ELF-1 (cell line): Measurements from ENCODE around the gene EGFR.

Experiments used
- DNase-seq: peaks from one replicate; pipeline ENCODE4 v3.0.0-alpha.2; 2016; ENCODE audit warnings: low read depth, low spot score

EGFR gene

GRCh38 chr7:55171157-55171556 lies 152.3 kb downstream of the EGFR start:
- DNase-seq = no peak

DNA sequence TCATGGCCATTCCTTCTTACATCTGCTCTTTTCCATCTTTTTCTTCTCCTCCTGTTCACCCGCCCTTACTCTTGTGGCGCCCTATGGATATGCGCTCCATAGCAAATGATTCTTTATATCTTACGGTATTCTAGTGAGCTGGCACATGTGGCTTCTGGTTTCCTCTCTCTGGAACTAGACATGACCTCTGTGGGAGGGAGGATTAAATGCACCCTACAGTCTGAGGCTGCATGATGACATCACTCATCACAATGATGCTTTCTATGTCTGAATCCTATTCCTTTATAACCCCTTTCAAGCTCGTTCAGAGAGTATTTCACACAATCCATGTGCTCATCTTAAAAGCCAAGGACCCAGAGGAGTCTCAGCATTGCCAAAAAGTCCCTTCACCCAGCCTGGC lies 153.3 kb downstream of the EGFR start:
- no peak for DNase-seq

DNA sequence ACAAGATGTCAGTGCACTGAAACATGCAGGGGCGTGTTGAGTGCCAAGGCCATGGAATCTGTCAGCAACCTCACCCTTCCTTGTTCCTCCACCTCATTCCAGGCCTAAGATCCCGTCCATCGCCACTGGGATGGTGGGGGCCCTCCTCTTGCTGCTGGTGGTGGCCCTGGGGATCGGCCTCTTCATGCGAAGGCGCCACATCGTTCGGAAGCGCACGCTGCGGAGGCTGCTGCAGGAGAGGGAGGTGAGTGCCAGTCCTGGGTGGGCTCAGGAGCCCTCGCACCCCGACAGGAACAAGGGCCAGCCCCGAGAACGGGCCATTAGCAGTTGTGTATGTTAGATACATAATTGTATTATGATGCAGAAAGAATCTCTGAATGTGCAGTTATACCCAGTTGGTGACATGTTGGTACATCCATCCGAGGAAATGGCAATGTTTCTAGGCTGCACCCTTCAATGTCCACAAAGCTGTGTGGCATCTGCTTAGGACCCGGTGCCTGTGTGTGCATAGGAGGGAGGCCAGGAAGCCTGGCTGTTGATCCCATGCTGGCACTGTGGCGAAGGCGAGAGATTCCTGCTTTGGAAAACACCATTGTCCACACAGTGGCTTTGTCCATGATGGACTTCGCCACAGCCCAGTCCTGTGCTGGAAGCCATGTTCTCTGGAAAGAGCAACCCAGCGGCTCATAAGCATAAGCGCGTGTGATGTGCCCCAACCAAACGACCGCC lies 154.2 kb downstream of the EGFR start:
- no peak for DNase-seq

DNA sequence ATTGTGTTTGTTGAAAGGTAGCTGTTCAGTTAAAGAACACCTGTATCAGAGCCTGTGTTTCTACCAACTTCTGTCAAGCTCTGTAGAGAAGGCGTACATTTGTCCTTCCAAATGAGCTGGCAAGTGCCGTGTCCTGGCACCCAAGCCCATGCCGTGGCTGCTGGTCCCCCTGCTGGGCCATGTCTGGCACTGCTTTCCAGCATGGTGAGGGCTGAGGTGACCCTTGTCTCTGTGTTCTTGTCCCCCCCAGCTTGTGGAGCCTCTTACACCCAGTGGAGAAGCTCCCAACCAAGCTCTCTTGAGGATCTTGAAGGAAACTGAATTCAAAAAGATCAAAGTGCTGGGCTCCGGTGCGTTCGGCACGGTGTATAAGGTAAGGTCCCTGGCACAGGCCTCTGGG lies 154.9 kb downstream of the EGFR start:
- no peak for DNase-seq

DNA sequence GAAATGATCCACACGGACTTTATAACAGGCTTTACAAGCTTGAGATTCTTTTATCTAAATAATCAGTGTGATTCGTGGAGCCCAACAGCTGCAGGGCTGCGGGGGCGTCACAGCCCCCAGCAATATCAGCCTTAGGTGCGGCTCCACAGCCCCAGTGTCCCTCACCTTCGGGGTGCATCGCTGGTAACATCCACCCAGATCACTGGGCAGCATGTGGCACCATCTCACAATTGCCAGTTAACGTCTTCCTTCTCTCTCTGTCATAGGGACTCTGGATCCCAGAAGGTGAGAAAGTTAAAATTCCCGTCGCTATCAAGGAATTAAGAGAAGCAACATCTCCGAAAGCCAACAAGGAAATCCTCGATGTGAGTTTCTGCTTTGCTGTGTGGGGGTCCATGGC lies 155.6 kb downstream of the EGFR start:
- no peak for DNase-seq

DNA sequence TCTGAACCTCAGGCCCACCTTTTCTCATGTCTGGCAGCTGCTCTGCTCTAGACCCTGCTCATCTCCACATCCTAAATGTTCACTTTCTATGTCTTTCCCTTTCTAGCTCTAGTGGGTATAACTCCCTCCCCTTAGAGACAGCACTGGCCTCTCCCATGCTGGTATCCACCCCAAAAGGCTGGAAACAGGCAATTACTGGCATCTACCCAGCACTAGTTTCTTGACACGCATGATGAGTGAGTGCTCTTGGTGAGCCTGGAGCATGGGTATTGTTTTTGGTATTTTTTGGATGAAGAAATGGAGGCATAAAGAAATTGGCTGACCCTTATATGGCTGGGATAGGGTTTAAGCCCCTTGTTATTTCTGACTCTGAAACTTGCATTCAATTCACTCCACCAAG lies 156.0 kb downstream of the EGFR start:
- no peak for DNase-seq

DNA sequence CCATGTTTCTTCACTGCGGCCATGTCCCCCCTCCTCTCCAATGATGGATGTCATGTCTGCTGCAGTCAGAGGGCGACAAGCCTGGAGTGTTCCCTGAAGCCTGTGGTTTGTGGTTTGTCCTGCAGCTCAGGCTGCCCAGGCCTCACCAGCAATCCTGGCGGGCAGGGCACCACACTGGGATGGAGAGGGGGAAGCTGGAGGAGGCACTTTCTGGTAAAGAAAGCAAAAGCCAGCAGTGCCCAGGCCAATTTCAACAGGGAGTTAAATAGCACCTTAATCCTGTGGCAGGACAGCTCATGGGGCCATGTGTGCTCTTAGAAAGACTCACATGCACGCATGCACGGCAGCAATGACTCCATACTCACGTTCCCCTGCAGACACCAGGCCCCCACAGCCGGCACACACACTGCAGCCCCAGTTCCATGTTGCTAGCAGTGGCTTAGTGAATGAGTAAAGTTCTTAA lies 158.3 kb downstream of the EGFR start:
- DNase-seq = no peak

- DNase-seq = no peak
These were observed 158.9 kb downstream of the EGFR start for GRCh38 chr7:55177589-55178261.

- no peak for DNase-seq
These were observed 159.6 kb downstream of the EGFR start for GRCh38 chr7:55178292-55178862.

- peak; percentile 57 for DNase-seq
These were observed 160.3 kb downstream of the EGFR start for GRCh38 chr7:55178863-55179773.

- DNase-seq = no peak
These were observed 161.3 kb downstream of the EGFR start for GRCh38 chr7:55179931-55180682.

DNA sequence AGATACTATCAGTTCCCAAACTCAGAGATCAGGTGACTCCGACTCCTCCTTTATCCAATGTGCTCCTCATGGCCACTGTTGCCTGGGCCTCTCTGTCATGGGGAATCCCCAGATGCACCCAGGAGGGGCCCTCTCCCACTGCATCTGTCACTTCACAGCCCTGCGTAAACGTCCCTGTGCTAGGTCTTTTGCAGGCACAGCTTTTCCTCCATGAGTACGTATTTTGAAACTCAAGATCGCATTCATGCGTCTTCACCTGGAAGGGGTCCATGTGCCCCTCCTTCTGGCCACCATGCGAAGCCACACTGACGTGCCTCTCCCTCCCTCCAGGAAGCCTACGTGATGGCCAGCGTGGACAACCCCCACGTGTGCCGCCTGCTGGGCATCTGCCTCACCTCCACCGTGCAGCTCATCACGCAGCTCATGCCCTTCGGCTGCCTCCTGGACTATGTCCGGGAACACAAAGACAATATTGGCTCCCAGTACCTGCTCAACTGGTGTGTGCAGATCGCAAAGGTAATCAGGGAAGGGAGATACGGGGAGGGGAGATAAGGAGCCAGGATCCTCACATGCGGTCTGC lies 162.2 kb downstream of the EGFR start:
- no peak for DNase-seq

DNA sequence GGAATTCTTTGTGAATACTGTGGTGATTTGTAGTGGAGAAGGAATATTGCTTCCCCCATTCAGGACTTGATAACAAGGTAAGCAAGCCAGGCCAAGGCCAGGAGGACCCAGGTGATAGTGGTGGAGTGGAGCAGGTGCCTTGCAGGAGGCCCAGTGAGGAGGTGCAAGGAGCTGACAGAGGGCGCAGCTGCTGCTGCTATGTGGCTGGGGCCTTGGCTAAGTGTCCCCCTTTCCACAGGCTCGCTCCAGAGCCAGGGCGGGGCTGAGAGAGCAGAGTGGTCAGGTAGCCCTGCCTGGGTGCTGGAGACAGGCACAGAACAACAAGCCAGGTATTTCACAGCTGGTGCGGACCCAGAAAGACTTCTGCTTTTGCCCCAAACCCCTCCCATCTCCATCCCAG lies 162.9 kb downstream of the EGFR start:
- DNase-seq = no peak

DNA sequence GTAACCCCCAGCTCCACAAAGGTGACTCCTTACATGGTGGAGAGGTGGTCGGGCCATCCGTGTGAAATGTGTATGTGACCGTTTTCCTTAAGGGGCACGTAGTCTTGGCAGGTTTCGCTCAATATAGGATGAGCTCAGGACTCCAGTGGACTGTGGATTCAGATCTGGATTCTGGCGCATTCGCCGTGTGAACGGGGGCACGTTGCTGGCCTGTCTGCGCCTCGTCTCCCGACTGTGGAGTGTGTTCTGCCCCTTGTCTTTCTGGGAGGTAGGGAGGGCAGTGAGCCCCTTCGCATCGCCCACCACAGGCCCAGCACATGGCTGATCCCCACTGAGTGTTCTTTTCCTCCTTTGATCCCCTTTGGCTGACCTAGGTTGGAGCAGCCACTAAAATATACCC lies 165.1 kb downstream of the EGFR start:
- no peak for DNase-seq

- DNase-seq = peak; percentile 57
These were observed 166.5 kb downstream of the EGFR start for GRCh38 chr7:55185321-55185802.

DNA sequence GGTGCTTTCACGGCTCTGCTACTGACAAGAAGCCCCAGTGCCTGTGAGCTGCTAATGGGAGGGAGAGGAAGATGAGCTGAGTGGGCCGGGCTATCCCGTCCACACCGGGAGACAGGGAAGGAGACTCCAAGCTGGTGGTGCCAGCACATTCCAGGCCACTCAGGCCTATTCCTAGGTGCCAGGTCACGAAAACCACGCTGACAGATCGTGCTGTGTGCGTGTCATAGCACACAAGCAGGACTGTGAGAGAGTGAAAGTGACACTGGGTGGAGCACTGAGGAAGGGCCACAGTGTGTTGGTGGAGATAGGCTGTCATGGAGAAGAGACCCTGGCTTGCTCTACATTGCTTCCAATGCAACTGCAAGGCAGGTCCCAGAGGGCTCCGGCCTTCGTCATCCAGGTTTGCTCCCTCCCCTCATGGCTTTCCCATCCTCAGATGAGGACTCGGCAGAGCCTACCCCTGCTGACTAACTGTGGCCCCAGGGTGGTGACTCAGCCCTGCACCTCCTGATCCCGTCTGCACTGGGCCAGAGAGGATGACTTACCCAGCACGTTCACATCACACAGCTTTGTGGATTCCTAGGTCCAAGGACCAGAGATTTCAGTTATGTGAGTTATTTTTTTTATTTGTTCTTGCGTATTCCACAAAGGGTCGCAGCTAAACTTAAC lies 167.3 kb downstream of the EGFR start:
- DNase-seq = peak; percentile 65

DNA sequence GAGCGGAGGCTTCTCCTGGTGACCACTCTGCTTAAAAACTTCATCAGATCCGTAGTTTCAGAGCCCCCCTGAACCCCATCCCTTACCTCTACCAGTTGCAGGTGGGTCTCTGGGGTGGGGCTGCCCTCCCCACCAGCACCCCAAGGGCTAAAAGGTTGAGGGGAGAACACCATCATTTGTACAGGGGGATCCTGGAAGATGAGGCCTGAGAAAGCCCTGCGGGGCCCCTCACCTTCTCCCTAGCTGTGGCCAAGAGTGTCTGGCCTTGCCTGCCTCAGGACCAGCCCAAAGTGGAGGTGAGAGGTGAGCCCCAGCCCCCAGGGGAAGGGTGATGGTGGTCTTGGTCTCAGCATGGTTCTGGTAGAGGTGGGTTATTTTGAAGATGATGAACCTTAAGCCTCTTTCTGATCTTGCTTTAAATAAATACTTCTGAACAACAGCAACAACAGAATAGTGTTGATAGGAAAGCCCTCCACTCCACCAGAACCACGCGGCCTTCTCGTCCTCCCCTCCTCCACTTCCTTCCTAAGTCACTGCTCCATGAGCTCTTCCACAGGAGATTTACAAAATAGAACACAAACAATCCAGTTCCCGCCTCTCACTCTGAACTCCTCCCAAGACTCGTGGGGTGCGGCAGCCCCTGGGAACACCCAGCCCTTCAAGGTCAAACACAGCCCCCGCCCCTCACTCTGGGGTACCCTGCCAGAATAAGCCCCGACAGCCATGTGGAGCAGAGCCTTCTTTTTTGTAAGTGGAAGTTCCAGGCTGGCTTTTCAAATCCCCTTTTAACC lies 169.1 kb downstream of the EGFR start:
- no peak for DNase-seq

GRCh38 chr7:55188590-55189138 lies 169.8 kb downstream of the EGFR start:
- DNase-seq = no peak
